ENCODE measurements around the gene SPINK1.

DNA sequence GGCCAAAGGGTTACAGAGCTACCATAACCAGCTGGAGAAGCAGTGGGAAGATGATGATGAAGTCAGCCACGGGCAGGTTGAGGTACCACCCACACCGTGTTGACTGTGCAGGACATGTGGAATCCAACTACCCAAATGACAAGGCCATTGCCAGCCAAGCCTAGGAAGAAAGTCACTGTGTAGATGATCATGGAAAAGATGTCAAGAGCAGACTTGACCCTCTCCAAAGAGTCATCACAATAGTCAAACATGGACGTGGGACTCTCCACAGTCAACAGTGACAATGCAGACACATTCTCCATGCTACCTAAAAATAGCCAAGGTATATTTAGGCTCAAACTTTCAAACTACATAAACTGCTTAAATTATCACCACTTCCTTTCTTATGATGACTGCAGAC lies 20.9 kb upstream of the SPINK1 start:
- TF ChIP-seq, protein P1, sequence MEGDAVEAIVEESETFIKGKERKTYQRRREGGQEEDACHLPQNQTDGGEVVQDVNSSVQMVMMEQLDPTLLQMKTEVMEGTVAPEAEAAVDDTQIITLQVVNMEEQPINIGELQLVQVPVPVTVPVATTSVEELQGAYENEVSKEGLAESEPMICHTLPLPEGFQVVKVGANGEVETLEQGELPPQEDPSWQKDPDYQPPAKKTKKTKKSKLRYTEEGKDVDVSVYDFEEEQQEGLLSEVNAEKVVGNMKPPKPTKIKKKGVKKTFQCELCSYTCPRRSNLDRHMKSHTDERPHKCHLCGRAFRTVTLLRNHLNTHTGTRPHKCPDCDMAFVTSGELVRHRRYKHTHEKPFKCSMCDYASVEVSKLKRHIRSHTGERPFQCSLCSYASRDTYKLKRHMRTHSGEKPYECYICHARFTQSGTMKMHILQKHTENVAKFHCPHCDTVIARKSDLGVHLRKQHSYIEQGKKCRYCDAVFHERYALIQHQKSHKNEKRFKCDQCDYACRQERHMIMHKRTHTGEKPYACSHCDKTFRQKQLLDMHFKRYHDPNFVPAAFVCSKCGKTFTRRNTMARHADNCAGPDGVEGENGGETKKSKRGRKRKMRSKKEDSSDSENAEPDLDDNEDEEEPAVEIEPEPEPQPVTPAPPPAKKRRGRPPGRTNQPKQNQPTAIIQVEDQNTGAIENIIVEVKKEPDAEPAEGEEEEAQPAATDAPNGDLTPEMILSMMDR (optimal IDR thresholded peaks at IDR 0.05 in 1 of 3, IDR thresholded peaks at IDR 0.05 in 1 of 3, conservative IDR thresholded peaks at IDR 0.05 in 1 of 3; ENCODE audit: extremely low read depth in 1 of 3, insufficient read depth in 2 of 3, low read length in 3 of 3), result no peak
- TF ChIP-seq EZH2 (IDR thresholded peaks at IDR 0.05; ENCODE audit: low read length), result no peak
